K562 (cell line): ENCODE measurements around the gene MATK. TPM values are rescaled to one million over a fixed set of nuclear protein-coding genes. Genes with fewer than 3 reads are reported as not detected.

Experiments
- ATAC-seq: fragments of 200-7000 bp; cut with Tn5 transposase; 3 replicates; pipeline ENCODE4 v1.9.1; 2020; ENCODE audit warnings: moderate library complexity
- BruUV-seq: library from RNA; stranded (reverse); fragments of 400-500 nt; replicated peaks from 2 replicates; lab custom pipeline; 2021; lab: Mats Ljungman, UMichigan
- CTCF ChIA-PET: fragments of 300-600 bp; formaldehyde crosslinking; extraction: SDS; loops from one replicate; lab custom pipeline; 2021; ENCODE audit warnings: low intra/inter-chr PET ratio; lab: Yijun Ruan, JAX
- POLR2A ChIA-PET: fragments of 300-600, 350-650 bp; sonication (Branson Sonifier 250); formaldehyde crosslinking; extraction: SDS; loops from one replicate; lab custom pipeline; 2021; ENCODE audit warnings: antibody characterized with exemption, inconsistent platforms; lab: Yijun Ruan, JAX
- DNase-seq, 4 experiments: peaks; one replicate each; pipeline versions ENCODE4 v3.0.0 to v3.0.0-alpha.2; 2011 to 2018; ENCODE audit warnings: low spot score in 3 of 4, mixed read lengths in 3 of 4; ENCODE audit errors: extremely low read depth in 1 of 4
- FAIRE-seq: peaks from 2 replicates; lab custom pipeline; 2011; peaks lifted over from hg19 to GRCh38; lab: Jason Lieb, UNC
- H2AFZ ChIP-seq: 2 replicates; pipeline ENCODE4 v1.6.0; 2011; ENCODE audit warnings: low read depth, low read length, control low read depth, inconsistent platforms
- H3K27ac ChIP-seq: fragments of 200-600 bp; 3 replicates; pipeline ENCODE4 v1.8.0; 2011; ENCODE audit warnings: low read depth, mild to moderate bottlenecking, control low read depth, inconsistent platforms, low read length, moderate library complexity, mixed read lengths; ENCODE audit errors: extremely low read depth
- H3K27me3 ChIP-seq, 2 experiments: fragments of 300-600 bp in 1 of 2; 2 replicates in 1 of 2; 3 replicates in 1 of 2; pipeline versions ENCODE4 v1.6.0 to v1.8.0; 2011; ENCODE audit warnings: inconsistent platforms in 2 of 2, low read length in 2 of 2, mild to moderate bottlenecking in 1 of 2, mixed read lengths in 1 of 2, moderate library complexity in 1 of 2; ENCODE audit not compliant: control insufficient read depth in 2 of 2, insufficient read depth in 2 of 2
- H3K36me3 ChIP-seq: fragments of 300-600 bp; 3 replicates; pipeline ENCODE4 v1.8.0; 2011; ENCODE audit warnings: mild to moderate bottlenecking, low read length, inconsistent platforms; ENCODE audit not compliant: control insufficient read depth, insufficient read depth
- H3K4me1 ChIP-seq, 2 experiments: fragments of 200-600 bp in 1 of 2; replicated peaks in 1 of 2; 2 replicates in 1 of 2; 3 replicates in 1 of 2; pipeline versions ENCODE4 v1.5.1 to v1.8.0; 2011; ENCODE audit warnings: inconsistent platforms in 2 of 2, low read length in 2 of 2, mild to moderate bottlenecking in 1 of 2, mixed read lengths in 1 of 2, moderate library complexity in 1 of 2; ENCODE audit not compliant: control insufficient read depth in 2 of 2, insufficient read depth in 2 of 2
- H3K4me2 ChIP-seq: 2 replicates; pipeline ENCODE4 v1.6.1; 2011; ENCODE audit warnings: low read length, control low read depth, inconsistent platforms, mixed read lengths; ENCODE audit not compliant: insufficient read depth
- H3K4me3 ChIP-seq: fragments of 200-600 bp; sonication (generic), shearing (Covaris generic); 2 replicates; pipeline ENCODE4 v1.5.1; 2016; ENCODE audit warnings: control low read depth, inconsistent platforms
- H3K79me2 ChIP-seq: fragments of 200-600 bp; 3 replicates; pipeline ENCODE4 v1.8.0; 2011; ENCODE audit warnings: low read length, inconsistent platforms; ENCODE audit not compliant: control insufficient read depth, insufficient read depth
- H3K9ac ChIP-seq, 2 experiments: 2 replicates each; pipeline versions ENCODE4 v1.6.0 to v1.6.1; 2011; ENCODE audit warnings: low read depth in 2 of 2, low read length in 2 of 2, control low read depth in 1 of 2, inconsistent platforms in 1 of 2, mild to moderate bottlenecking in 1 of 2, mixed read lengths in 1 of 2; ENCODE audit not compliant: insufficient read depth in 1 of 2
- H3K9me1 ChIP-seq: one replicate; pipeline ENCODE4 v1.6.0; 2011; ENCODE audit warnings: inconsistent platforms, mild to moderate bottlenecking, low read length, moderate library complexity; ENCODE audit not compliant: control insufficient read depth, insufficient read depth
- H3K9me3 ChIP-seq: replicated peaks from 2 replicates; pipeline ENCODE4 v1.5.1; 2011; ENCODE audit warnings: low read depth, low read length, inconsistent platforms; ENCODE audit not compliant: control insufficient read depth, insufficient read depth
- H4K20me1 ChIP-seq: replicated peaks from 2 replicates; pipeline ENCODE4 v1.6.1; 2011; ENCODE audit warnings: low read length, inconsistent platforms, mixed read lengths; ENCODE audit not compliant: control insufficient read depth, insufficient read depth
- ETV1 ChIP-seq: fragments of 450-650 bp; conservative IDR thresholded peaks from 2 replicates; pipeline ENCODE4 v1.6.1; 2016; ENCODE audit warnings: missing genetic modification characterization, control low read depth, low read depth, missing compliant biosample characterization
- HMGN3 ChIP-seq: IDR thresholded peaks from 2 replicates; pipeline ENCODE4 v1.6.1; 2011; ENCODE audit warnings: borderline replicate concordance, low read depth, mild to moderate bottlenecking, mixed read lengths, low read length; ENCODE audit not compliant: insufficient read length; ENCODE audit errors: extremely low read depth
- KLF10 ChIP-seq: fragments of 250-450 bp; sonication (Bioruptor Pico); IDR thresholded peaks from 2 replicates; pipeline ENCODE4 v1.6.1; 2021; ENCODE audit warnings: matching md5 sums
- LARP7 ChIP-seq: fragments of 450-650 bp; IDR thresholded peaks from 2 replicates; pipeline ENCODE4 v1.6.1; 2016
- MAX ChIP-seq: sonication (generic); formaldehyde crosslinking; IDR thresholded peaks from 2 replicates; pipeline ENCODE4 v1.9.0; 2022; ENCODE audit warnings: mild to moderate bottlenecking, missing genetic modification reagents
- NFIC ChIP-seq: fragments of 450-650 bp; IDR thresholded peaks from 2 replicates; pipeline ENCODE4 v1.6.1; 2017; ENCODE audit warnings: mild to moderate bottlenecking, inconsistent platforms
- NFXL1 ChIP-seq: fragments of 450-650 bp; formaldehyde crosslinking; IDR thresholded peaks from 2 replicates; pipeline ENCODE4 v1.4.0; 2021; ENCODE audit warnings: mild to moderate bottlenecking
- ZBTB5 ChIP-seq: fragments of 450-650 bp; IDR thresholded peaks from 2 replicates; pipeline ENCODE4 v1.6.1; 2017; ENCODE audit warnings: antibody characterized with exemption
- ZC3H11A ChIP-seq: IDR thresholded peaks from 2 replicates; pipeline ENCODE4 v1.6.1; 2012; ENCODE audit warnings: low read depth, low read length, improper control_type of control experiment
- ZNF696 ChIP-seq: fragments of 250-450 bp; sonication (Bioruptor Pico); conservative IDR thresholded peaks from 2 replicates; pipeline ENCODE4 v1.4.0; 2020; ENCODE audit warnings: mild to moderate bottlenecking, moderate library complexity
- WGBS: fragments of 100-300 bp; shearing (Covaris generic); methylation state at CpG from one replicate; pipeline ENCODE4 v1.1.6; 2016; ENCODE audit warnings: low coverage, mixed read lengths; ENCODE audit not compliant: insufficient coverage; ENCODE audit errors: missing lambda C conversion rate; 5-methylcytosine and 5-hydroxymethylcytosine counted together
- in situ Hi-C: fragments of 300-500 bp; cut with MboI; formaldehyde crosslinking; loops from 4 replicates; pipeline ENCODE4 v1.15.0; 2018; ENCODE audit warnings: inconsistent platforms, mixed read lengths
- intact Hi-C: fragments of 100-400 bp; cut with micrococcal nuclease; formaldehyde crosslinking; loops from 2 replicates; pipeline ENCODE4 v1.14.2; 2022
- polyA plus RNA-seq, 8 experiments: library from polyadenylated mRNA; depleted of rRNA in 4 of 8; stranded (reverse) in 5 of 8; unstranded in 3 of 8; fragments of >200 nt; fragmentation: Nextera tagmentation in 2 of 8; fragmentation: Illumina TruSeq in 1 of 8; extraction: Ambion mirVana in 2 of 8; extraction: Trizol in 1 of 8; gene quantifications; 2 replicates each; pipeline versions ENCODE4 v1.2.1 to v1.2.3, GENCODE V29; 2011 to 2014; ENCODE audit warnings: inconsistent platforms in 1 of 8, missing spikeins in 1 of 8
- total RNA-seq, 7 experiments: library from RNA; depleted of rRNA in 6 of 7; stranded (reverse); fragments of >200 nt in 6 of 7; fragmentation: Illumina TruSeq in 2 of 7; extraction: Trizol in 2 of 7; gene quantifications; 2 replicates each; pipeline versions ENCODE4 v1.2.1 to v1.2.3, GENCODE V29; 2011 to 2021; ENCODE audit warnings: low replicate concordance in 1 of 7

The MATK gene
- total and polyA plus RNA-seq, 9 of the 15 experiments (the other 6 are each of a cell fraction or from before 2014, with no cell fraction given) = 0.08 to 41.5 (median 21.4) TPM

- 48% methylated on average over 2 of the region's 4 CpGs for WGBS
- no peak overlapping the region for H3K27ac ChIP-seq
- no TSS peak for BruUV-seq
- ChIA-PET CTCF (no interaction called here), POLR2A (no interaction called here)
- peaks cover 0 to 51% of the 10 kb centered on the region in 2 experiments for H3K4me1 ChIP-seq
- H3K36me3 ChIP-seq = no peaks in the 10 kb centered on the region
- TF ChIP-seq KLF10 (CRISPR knock-in tag) (no peak), HMGN3 (no peak), NFXL1 (no peak), NFIC (no peak), ZC3H11A (no peak), ZBTB5 (no peak), ZNF696 (CRISPR knock-in tag) (no peak), MAX (CRISPR knock-in tag) (no peak), LARP7 (no peak), ETV1 (tag) (no peak)
- intact Hi-C loops (no loop called here), in situ Hi-C loops (no loop called here)
- no peaks in the 10 kb centered on the region for H3K9me1 ChIP-seq
- no peak for DNase-seq
- no peak overlapping the region for H3K4me3 ChIP-seq
- no peaks in the 10 kb centered on the region for H3K9me3 ChIP-seq
- ATAC-seq = no peak
- no peaks in the 10 kb centered on the region for H4K20me1 ChIP-seq
- H3K9ac ChIP-seq = no peak overlapping the region; a peak in 1 of 4 replicates
- no peaks in the 10 kb centered on the region; a peak in 1 of 5 replicates for H3K27me3 ChIP-seq
- H3K79me2 ChIP-seq = no peaks in the 10 kb centered on the region
- no peak overlapping the region for H3K4me2 ChIP-seq
- no peak for FAIRE-seq
- no peak overlapping the region for H2AFZ ChIP-seq
These were observed 28.5 kb upstream of the MATK start for GRCh38 chr19:3814648-3815047.
